Stimulated activated CD8-positive, alpha-beta memory T cell treated with anti-CD3 and anti-CD28 coated beads, Interleukin-15, amount 100 ng/mL, for 24 hours (primary cell): Measurements from ENCODE around the gene TUBB2A.
"Not testable (repeated sequence)": the region's sequence is repeated elsewhere in the genome, so short reads cannot be mapped to it uniquely, and the experiment has no call there.

Experiments used
- DNase-seq: peaks from one replicate; pipeline ENCODE4 v3.0.0-alpha.2; 2020; ENCODE audit warnings: low read depth

TUBB2A gene

DNA sequence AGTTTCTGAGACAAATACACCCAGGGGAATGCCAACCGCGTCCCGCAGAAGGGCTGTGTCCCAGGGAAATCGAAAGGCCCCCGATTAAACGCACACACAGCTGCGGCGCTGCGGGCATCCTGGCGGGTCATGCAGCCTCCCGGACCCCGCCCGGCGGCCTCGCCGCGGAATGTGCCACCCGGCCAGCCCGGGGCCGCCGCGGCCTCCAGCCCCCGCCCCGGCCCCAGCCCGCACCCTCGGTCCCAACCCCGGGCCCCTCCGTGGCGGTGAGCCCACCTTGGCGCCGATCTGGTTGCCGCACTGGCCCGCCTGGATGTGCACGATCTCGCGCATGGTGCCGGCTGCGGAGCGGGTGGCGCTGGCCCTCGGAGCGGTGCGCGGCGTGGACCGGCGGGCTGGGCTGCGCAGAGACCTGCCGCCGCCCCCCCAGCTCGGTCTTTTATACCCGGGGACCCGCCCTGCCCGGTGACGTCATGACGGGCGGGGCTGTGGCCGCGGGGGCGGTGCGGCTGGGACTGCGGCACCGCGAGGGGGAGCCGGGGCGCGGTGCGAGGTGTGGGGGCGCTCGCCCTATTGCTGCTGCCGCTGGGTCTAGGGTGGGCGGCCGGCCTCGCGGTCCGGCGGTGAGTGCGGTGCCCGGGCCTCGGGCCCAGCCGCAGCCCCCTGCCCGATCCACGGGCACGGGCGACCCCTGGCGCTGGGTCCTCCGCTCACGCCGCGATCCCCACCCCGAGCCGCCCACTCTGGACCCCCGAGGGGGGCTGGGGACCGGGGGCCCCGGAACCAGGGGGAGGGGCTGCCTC lies at the start of gene TUBB2A:
TSS of gene TUBB2A (minus strand) at position 414 of the 803 bp plus-strand sequence. CDS start at position 333, 81 bp downstream.
- peak; percentile 76 for DNase-seq

DNA sequence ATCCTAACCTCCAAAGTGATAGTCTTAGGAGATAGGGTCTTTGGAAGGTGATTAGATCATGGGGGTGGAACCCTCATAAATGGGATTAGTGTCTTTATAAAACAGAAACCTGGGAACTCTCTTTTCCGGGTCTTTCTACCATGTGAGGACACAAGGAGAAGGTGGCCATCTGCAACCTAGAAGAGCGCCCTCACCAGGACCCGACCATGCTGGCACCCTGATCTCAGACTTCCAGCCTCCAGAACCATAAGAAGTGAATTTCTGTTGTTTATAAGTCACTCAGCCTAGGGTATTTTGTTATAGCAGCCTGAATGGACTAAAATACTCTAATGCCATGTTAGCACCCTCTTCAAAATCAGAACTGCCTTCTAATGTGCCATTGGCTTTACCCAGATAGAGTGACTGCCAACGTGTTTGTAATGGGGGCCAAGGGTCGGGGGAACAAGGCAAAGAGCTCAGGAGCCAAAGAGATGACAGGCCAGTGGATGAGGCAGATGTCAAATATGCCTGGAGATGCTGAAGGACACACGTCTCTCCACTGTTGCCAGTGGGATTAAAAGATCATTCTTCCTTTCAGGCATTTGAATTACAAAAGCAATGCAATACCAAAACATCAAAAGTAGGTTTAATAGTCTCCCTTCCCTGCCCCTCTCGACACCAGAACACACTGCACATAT lies 49.1 kb upstream of the TUBB2A start:
- no peak for DNase-seq

DNA sequence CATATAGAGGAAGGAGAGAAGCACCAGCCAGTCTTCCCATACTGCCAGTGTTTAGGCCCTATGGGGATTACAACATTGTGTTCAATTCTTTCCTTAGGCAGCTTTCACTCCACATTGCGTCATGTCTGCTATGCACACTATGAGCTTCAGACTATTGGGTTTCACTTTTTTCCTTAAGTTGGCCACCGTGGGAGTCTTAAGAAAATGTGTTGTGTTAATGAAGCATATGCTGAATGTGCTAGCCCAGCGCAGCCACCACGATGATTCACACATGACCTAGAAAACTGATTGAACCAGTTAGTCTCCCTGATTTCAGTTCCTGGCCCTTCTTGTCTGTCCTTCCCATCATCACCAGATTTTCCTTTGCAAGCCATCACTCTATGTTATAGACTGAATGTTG lies 48.6 kb upstream of the TUBB2A start:
- no peak for DNase-seq

DNA sequence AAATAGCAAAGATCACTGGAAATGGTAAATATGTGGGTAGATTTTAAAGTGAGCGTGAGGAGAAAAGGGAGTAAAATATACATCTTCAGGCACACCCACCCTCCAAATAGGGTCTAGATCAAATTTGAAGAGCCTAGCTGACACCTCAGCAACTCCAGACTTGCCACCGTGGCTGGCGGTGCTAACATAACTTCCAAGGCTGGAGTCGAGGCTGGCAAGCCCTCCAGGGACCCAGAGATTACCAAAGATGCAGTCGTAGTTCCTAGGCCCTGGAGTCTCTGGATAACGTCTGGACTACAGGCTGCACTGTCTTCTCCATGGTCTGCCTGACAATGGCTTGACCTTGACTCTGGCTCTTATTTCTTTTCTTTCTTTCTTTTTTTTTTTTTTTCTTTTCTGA lies 47.6 kb upstream of the TUBB2A start:
- no peak for DNase-seq

DNA sequence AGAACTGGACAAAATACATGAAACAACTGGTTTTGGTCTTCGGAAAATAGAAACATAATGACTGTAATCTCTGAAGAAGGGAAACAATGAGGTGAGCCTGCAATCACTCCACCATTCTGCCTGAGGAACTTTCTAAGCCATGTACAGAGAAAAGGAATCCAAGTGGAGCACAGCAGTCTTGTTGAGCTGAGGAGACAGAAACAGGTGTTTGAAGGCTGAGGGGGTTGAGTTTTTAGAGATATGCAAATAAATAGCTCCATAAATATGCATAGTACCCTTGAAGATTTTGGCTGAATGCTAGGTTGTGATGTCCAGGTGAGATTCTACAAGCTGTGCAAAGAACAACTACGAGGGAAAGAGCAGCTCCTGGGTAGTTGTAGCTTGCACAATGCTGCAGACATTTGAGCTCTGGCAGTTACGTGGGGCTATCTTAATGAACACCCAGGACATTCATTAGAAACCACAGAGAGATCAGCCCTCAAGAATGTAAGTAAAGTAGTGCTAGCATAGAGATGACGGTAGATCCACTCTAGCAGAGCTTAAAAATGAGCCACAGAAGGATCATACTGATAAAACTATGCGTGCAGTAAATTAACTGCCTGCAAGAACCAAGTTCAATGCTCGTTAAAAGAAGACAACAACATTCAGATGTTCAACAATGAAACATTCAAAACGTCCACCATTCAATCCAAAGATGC lies 45.8 kb upstream of the TUBB2A start:
- no peak for DNase-seq

DNA sequence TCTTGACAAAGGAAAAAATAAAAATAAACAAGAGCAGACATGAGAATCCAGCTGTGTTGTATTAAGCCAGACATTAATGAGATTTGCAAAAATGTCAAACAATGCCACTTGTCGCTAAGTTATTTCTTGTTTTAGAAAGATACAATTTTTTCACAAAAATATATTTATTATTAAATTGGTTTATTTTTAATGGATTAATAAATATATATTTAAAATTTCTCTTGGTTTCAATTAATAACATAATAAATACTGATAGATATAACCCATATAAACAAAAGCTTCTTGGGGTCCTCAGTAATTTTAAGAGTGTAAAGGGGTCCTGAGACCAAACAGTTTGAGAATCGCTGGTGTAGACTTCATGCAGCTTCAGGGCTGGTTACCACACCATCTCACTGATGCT lies 44.0 kb upstream of the TUBB2A start:
- DNase-seq, result no peak

DNA sequence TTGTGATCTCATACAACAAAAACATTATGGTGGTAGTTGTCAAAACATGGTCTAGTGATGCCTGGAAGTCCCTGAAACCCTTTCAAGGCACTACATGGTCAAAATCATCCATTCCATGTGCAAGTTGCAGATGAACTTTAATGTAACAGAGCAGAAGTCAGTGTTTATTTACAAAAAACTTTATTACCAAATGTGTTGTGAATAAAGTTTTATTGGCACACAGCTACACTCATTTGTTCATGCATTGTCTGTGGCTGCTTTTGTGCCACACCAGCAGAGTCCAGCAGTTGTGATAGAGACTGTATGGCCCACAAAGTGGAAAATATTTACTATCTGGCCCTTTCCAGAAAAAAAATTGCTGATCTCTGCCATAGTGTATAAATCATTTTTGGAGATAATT lies 43.3 kb upstream of the TUBB2A start:
- DNase-seq, result no peak

DNA sequence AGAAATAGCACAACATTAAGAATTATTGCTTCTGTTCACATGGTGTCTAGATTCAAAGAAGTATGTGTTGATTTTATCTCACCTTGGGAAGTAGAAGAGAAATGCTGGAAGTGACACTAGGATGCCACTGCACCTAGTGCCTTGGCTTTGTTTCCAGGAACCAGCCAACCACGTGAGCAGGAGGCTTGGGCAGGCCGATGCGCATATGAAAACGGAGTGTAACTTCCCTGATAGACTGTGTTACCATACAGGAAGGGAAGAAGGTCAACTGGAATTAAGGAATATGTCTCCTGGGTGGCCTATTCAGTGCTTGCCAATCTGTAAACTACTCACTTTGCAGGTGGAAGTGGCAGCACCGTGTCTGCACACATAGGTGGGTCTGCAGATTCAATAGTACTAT lies 42.0 kb upstream of the TUBB2A start:
- DNase-seq, result no peak

DNA sequence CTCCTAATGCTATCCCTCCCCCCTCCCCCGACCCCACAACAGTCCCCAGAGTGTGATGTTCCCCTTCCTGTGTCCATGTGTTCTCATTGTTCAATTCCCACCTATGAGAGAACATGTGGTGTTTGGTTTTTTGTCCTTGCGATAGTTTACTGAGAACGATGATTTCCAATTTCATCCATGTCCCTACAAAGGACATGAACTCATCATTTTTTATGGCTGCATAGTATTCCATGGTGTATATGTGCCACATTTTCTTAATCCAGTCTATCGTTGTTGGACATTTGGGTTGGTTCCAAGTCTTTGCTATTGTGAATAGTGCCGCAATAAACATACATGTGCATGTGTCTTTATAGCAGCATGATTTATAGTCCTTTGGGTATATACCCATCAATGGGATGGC lies 40.4 kb upstream of the TUBB2A start:
- not testable (repeated sequence) for DNase-seq

DNA sequence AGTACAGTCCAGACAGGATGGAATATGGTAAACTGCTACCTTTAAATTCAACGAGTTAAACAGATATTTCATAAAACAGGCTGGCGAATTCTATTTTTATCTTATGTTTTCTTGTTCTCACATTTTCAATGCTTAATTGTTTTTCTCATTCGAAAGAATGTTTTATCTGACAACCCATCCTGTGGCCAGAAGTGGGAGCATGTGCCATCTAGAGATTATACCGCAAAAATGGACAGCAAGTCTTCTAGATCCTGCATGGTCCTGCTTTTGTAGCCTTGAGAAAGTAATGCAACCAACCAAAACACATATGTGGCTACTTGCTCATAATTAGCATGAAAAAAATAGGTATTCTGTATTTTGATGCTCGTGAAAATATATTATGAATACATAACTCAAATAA lies 39.4 kb upstream of the TUBB2A start:
- no peak for DNase-seq

DNA sequence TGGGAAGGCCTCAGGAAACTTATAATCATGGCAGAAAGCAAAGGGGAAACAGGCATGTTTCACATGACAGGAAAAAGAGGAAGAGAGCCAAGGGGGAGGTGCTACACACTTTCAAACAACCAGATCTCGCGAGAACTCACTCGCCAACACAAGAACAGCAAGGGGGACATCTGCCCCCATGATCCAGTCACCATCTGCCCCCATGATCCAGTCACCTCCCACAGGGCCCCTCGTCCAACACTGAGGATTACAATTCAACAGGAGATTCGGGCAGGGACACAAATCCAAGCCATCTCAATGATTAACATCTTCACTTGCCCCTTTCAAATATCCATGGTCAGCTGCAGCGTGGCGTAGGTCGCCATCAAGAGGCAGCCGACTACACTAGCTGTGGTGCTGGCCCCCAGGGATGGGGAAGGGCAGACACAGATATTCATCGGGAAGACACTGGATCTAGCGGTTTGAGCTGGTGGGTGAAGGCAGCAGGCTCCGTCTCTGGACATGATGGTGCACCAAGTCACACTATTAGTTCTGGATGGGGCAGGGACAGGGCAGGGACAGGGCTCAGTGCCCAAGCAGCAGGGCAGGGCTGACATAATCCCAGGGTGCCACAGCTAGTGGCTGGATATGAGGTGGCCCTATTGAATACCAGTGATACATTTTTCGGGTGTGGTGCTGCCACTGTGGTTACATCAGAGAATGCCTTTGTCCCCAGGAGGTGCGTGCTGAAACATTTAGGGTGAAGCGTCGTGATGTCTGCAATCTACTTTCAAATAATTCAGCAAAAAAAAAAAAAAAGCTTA lies 38.6 kb upstream of the TUBB2A start:
- no peak for DNase-seq

DNA sequence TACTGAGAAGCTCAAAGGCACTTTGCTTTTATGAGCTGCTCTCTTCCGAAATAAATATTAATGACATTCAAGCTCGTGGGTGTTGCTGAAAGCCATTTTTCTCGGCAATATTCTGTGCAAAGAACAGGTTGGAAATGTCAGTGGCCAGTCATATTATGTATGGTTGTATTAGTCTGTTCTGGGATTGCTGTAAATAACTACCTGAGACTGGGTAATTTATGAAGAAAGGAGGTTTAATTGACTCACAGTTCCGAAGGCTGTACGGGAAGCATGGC lies 38.0 kb upstream of the TUBB2A start:
- DNase-seq, result no peak

DNA sequence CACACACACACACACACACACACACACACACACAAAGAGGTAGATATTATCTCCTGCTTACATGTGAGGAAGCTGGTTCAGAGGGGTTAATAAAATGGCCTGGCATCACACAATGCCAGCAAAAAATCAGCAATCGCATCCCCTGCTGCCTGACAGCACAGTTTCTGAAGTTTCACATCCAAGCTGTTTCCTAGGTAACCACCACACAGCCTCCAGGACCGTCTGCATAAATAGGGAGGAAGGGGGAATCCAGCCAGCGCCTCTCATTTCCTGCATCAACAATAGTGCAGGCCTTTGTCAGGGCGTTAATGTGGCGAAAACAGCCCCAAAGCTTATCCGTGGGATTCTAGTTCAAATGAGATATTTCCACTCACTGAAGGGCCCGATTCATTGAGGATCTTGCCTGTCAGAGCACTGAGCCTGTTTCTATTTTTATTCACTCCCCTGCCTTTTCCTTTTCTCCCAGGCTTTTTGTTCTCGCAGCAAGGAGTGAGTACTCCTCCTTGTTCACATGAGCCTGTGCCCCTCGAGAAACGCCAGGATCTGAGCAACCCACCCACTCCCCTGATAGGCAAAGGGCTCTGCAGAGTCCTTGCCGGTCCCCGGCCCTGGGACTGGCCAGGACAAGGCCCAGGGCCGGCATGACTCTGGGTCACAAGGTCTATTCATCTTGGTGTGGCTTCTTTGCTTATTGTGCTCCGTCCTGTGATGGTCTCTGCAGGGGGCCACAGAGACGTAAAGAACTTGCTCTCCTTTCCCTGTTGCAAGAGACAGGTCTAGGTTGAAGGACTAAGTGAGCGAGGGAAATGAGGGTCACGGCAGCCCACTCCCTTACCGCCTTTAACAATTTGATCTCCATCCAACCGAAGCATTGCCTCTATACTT lies 37.4 kb upstream of the TUBB2A start:
- no peak for DNase-seq

DNA sequence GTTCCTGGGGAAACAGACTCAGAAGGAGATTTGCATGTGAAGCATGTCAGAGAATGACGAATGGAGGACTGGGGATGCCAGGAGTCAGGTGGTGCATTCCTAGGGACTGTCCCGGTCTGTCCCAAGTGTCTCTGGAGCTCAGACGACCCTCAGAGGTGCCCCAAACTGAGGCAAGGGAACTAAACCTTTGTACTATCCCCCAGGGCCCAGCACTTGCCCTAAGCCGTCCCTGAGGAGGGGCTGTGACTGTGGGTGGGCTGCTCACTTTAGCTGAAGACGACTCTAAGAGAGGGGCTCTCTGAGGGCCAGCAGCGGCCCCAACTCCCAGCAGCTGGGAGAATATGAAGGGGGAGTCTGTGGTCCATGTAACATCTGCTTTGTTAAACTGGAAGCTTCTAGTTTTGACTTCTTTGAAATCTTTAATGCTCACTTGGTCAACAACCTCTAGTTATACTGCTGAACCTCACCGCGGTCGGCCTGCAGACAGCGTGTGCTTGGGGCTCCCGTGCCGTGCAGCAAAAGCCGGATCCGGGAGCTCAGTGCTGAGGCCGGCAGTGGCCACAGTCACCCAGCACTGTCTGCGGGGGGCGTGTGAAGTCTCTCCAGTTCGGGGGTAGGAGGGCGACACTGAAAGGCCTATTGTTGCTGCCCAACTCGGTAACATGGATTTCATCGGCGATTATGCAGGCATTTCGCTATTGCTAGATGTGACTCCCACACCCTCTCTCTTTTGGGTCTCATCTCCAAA lies 35.9 kb upstream of the TUBB2A start:
- DNase-seq, result no peak

DNA sequence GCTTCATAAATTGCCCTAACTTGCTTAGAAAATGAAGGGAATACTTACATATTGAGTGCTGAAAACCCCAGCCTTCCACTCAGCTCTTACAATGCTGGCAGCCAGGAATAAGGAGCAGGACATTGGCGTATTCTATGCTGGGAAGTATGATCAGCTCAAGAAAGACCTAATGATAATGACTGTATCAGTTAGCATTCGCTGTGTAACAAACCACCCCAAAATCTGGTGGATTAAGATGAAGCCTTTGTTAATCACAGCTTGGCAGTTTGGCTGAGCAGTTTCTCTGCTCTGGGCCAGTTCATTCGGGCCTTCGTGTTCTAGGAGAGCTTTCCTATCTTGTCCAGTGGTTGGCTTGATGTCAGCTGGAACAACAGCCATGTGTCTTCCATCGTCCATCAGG lies 33.4 kb upstream of the TUBB2A start:
- DNase-seq, result no peak

DNA sequence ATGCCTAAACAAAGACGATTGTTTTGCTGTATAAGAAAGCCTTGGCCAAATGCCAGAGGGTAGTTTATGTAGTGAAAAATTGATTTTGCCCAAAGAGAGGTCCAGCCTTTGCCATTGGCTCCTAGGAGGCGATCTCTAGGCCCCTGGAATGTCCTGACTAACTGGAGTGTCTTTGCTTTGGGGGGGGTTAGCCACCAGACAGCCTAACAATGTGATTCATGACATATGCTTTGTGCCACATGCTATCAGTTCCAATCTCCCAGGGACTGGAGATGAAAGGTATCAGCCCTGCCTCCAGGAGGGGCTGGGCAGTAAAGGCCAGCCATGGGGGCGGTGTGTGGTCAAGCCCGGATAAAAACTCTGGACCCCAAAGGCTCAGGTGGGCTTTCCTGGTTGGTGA lies 32.7 kb upstream of the TUBB2A start:
- no peak for DNase-seq

DNA sequence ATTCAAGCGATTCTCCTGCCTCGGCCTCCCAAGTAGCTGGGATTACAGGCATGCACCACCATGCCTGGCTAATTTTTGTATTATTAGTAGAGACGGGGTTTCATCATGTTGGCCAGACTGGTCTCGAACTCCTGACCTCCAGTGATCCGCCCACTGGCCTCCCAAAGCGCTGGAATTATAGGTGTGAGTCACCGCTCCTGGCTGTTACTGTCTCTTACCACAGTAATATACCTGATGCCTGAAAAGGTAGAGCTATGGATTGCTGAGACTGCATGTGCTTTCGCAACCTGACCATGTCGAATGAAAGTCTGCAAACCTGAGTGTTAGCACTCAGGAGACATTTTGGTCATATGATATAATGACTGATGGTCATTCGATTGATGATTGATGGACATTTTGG lies 31.8 kb upstream of the TUBB2A start:
- DNase-seq, result not testable (repeated sequence)

DNA sequence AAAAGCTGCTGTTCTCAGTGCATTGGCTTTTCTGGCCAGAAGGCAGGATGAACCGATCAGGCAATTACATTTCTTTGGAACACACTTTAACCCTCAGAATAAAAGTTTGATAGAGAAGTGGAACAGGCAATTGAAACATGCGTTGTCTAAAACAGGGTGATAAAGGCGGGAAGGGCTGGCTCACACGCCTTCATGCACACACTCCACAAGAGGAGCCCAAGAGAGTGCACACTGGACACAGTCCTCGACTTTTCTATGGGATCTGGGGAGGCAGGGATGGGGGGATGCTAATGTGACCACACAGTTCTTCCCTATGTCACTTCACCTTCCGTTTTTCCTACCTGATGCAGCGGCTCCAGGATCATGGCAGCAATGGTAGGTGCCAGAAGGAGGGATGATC lies 30.9 kb upstream of the TUBB2A start:
- DNase-seq, result no peak

DNA sequence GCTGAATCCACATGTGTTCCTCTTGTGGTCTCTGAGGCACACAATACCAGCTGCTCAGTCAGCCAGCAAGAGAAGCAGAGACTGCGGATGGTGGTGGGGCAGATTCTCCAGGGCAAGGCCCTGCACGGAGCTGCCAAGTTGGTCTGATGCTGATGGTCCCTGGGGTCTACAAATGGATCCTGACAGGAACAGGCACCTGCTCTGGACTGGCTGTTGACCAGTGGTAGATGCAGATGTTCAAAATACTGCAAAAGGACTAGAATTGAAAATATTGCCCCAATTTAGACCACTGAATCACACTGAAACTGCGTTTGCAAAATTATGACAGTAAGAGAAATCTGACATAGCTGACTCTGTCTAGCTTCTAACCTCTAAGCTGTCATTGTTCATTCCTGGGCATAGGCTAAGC lies 29.6 kb upstream of the TUBB2A start:
- DNase-seq, result no peak

DNA sequence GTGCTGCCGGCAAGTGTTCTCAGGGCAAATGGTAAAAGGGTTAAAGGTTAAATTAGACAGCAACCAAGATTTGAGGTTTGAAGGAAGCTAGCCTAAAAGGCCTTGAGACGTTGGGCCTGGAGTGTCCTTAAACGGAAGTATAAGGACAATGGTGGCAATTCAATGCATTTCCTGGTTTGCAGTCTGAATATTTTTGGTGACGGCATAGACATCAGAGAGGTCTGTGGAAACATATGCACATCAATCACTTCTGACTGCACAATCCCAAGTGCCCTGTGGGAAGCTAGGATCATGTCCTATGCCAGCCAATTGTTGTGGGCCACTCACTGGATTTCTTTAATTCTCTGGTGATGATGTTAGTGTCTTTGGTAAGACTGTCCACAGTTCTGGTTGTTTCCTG lies 25.7 kb upstream of the TUBB2A start:
- no peak for DNase-seq

DNA sequence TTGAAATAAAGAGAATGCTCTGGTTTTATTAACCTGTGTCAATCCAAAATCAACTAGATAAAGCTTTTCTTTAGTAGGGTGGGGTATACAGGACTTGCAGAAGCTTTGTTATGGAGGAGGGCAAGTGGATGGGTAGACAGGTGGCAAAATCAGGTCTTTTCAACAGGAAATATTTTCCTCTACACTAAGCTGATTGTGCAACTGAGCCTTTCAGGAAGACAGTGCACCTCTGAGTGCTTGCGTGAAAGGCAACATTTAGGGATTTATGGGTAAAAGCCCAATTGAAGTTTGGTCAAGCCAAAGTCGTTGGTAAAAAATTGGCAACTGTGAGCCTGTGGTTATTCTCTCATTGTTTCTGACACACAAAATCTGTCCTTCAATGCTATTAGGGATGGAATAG lies 23.8 kb upstream of the TUBB2A start:
- DNase-seq, result no peak
